Measurements from ENCODE around the gene ATP5MG. TPM values are rescaled to one million over a fixed set of nuclear protein-coding genes. Genes with fewer than 3 reads are reported as not detected.

Gene ATP5MG
- polyA plus RNA-seq, 1 experiment = 423 TPM

DNA sequence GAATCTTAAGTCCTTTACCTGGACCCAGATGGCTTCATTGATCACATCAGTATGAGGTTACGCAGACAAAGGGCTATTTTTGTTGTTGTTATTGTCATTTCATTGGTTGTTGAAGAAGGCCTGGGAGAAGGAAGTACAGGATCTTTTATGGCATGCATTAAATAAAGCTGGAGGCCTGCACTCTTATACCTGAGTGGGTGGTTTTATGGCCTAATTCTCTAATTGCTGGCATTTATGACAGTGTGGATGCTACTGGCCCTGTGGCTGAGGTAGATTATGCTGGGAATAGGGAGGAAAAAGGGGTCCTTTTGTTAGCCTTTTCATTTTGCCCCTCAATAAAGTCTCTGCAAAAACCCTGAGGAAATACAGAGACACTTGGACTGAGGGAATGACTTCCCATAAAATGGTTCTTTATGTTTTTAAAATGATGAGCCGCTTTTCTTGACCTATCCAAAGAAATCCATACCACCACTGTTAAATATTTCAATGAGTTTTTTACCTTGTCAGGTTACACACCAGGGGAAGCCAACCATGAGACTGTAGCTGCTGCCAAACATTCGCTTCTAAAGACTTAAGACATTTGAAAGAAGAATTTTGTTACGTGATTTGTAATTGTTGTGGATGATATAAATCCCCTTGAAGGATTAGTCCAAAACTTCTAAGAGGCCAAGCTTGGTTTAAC is 41.6 kb downstream of the ATP5MG start:
- ChIA-PET CTCF (interaction anchor here (1.6 kb wide), 1 partner anchor 9 kb away, joined by 6 read pairs; no protein-coding TSS in a partner anchor), POLR2A (no interaction called here)
- H3K27me3 ChIP-seq (ENCODE audit: control insufficient read depth, insufficient read depth, low read length) = no peaks in the 10 kb centered on the region
- H3K9me3 ChIP-seq (ENCODE audit: control insufficient read depth, insufficient read depth, low read length) = no peaks in the 10 kb centered on the region
- DNase-seq (ENCODE audit: low read depth, low spot score) = no peak
- no peak overlapping the region for H3K4me3 ChIP-seq (ENCODE audit: low read depth, low read length)
- no peak overlapping the region for H3K27ac ChIP-seq (ENCODE audit: low read depth, low read length)
- TF ChIP-seq CTCF (IDR thresholded peaks at IDR 0.05; ENCODE audit: low read depth, low read length) = no peak

DNA sequence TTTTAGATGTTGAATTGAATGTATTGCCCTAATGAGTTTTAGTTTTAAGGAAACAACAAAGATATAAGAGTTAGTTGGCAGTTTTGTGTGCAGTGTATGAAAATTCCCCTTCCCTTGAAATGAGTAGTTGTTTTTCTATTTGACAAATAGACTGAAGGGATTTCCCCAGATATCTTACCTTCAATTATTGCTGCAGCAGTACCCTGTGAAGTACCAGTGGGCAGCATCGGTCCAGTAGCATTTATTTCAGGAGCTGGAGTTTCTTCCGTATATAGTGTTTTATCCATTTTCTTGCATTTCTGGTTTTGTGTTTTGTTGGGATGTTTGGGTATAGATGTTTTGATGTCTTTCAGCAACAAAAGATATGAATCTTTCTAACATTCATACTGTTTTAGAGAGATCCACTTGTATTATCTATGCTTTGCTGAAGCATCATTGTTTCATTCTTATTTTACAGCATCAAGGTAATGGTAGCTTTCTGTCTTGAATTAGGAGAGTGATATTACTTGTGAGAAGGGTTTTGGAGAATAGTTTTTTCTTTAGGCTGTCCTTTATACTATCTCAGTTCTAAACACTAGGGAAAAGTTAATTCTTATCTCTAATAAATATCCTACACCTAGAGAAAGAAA is 42.3 kb downstream of the ATP5MG start:
- ChIA-PET CTCF (interaction anchor here (1.0 to 1.6 kb wide), 2 partner anchors 8 to 44 kb away, joined by 3 to 6 read pairs; no protein-coding TSS in a partner anchor), POLR2A (interaction anchor here (0.6 kb wide), 1 partner anchor 16 kb away, joined by 4 read pairs; no protein-coding TSS in a partner anchor)
- no peak overlapping the region for H3K4me3 ChIP-seq (ENCODE audit: low read depth, low read length)
- H3K27ac ChIP-seq (ENCODE audit: low read depth, low read length) = no peak overlapping the region
- no peaks in the 10 kb centered on the region for H3K27me3 ChIP-seq (ENCODE audit: control insufficient read depth, insufficient read depth, low read length)
- TF ChIP-seq CTCF (IDR thresholded peaks at IDR 0.05; ENCODE audit: low read depth, low read length) = no peak
- DNase-seq (ENCODE audit: low read depth, low spot score) = no peak
- no peaks in the 10 kb centered on the region for H3K9me3 ChIP-seq (ENCODE audit: control insufficient read depth, insufficient read depth, low read length)

GRCh38 chr11:118447423-118447822 is 46.0 kb downstream of the ATP5MG start:
- ChIA-PET CTCF (interaction anchor here (1.1 kb wide), 1 partner anchor 9 kb away, joined by 4 read pairs; no protein-coding TSS in a partner anchor), POLR2A (interaction anchor here (0.8 kb wide), 1 partner anchor 31 kb away, joined by 3 read pairs; no protein-coding TSS in a partner anchor)
- no peak for DNase-seq (ENCODE audit: low read depth, low spot score)
- Histone ChIP-seq H3K4me3 (ENCODE audit: low read depth, low read length) (no peak overlapping the region), H3K9me3 (ENCODE audit: control insufficient read depth, insufficient read depth, low read length) (no peaks in the 10 kb centered on the region), H3K27ac (ENCODE audit: low read depth, low read length) (no peak overlapping the region), H3K27me3 (ENCODE audit: control insufficient read depth, insufficient read depth, low read length) (no peaks in the 10 kb centered on the region)
- TF ChIP-seq CTCF (IDR thresholded peaks at IDR 0.05; ENCODE audit: low read depth, low read length) = no peak

DNA sequence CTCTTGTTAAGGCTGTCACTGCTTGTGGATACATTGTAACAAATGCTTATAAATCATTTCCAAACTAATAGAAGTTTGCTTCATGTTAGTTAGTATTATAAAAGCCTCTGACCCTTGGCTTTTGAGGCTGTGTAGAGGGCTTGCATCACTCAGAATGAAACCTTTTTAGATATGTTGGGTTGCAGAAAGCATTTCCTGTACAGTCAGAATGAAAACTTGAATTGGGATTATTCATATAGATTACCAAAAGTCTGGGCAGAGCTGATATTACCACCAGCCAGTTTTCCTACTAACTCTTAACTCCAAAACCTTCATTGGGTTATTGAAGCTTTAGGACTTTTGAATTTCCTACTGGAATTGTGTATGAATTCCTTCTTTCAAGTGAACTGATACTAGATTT is 46.9 kb downstream of the ATP5MG start:
- Histone ChIP-seq H3K27me3 (ENCODE audit: control insufficient read depth, insufficient read depth, low read length) (no peaks in the 10 kb centered on the region), H3K4me3 (ENCODE audit: low read depth, low read length) (no peak overlapping the region), H3K27ac (ENCODE audit: low read depth, low read length) (no peak overlapping the region), H3K9me3 (ENCODE audit: control insufficient read depth, insufficient read depth, low read length) (no peaks in the 10 kb centered on the region)
- no peak for DNase-seq (ENCODE audit: low read depth, low spot score)
- TF ChIP-seq CTCF (IDR thresholded peaks at IDR 0.05; ENCODE audit: low read depth, low read length) = no peak
- ChIA-PET POLR2A (interaction anchor here (0.8 to 1.1 kb wide), 2 partner anchors 12 to 32 kb away, joined by 3 to 7 read pairs; partner anchors contain the start of gene KMT2A), CTCF (interaction anchor here (0.5 to 1.1 kb wide), 2 partner anchors 10 to 758 kb away, joined by 3 to 4 read pairs; partner anchors contain the start of gene CBL)

Data from AG04450 (cell line).